GM12864 (cell line): ENCODE measurements around the gene SPON1.

Experiments used
- DNase-seq: peaks from one replicate; pipeline ENCODE4 v3.0.0-alpha.2; 2011; ENCODE audit warnings: low read depth
- H3K4me3 ChIP-seq: 2 replicates; pipeline ENCODE4 v1.5.1; 2011; ENCODE audit warnings: mild to moderate bottlenecking, low read depth, low read length, control low read depth
- TF ChIP-seq, protein P1 (sequence below): IDR thresholded peaks from 2 replicates; pipeline ENCODE4 v1.5.1; 2011; ENCODE audit warnings: low read depth, mild to moderate bottlenecking, moderate library complexity, low read length, control low read depth, inconsistent platforms; ENCODE audit errors: missing control alignments

SPON1 gene

DNA sequence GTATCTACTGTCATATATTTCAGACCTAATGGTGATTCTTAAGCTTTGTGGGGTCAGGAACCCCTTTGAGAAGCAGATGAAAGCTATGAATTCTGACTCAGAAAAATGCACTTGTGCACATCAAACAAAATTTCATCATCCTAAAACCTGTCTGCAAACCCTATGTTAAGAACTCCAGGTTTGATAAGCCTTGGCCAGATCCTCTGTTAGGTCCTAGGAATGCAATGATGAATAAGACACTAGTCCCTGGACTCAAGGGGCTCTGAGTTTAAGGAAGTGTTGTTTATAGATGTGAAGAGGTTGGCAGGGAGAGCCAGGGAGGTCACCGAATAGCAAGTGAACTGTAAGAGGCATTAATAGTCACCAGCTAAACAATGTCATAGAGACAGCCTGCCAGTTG lies 103.2 kb downstream of the SPON1 start:
- TF ChIP-seq, protein P1, sequence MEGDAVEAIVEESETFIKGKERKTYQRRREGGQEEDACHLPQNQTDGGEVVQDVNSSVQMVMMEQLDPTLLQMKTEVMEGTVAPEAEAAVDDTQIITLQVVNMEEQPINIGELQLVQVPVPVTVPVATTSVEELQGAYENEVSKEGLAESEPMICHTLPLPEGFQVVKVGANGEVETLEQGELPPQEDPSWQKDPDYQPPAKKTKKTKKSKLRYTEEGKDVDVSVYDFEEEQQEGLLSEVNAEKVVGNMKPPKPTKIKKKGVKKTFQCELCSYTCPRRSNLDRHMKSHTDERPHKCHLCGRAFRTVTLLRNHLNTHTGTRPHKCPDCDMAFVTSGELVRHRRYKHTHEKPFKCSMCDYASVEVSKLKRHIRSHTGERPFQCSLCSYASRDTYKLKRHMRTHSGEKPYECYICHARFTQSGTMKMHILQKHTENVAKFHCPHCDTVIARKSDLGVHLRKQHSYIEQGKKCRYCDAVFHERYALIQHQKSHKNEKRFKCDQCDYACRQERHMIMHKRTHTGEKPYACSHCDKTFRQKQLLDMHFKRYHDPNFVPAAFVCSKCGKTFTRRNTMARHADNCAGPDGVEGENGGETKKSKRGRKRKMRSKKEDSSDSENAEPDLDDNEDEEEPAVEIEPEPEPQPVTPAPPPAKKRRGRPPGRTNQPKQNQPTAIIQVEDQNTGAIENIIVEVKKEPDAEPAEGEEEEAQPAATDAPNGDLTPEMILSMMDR, result no peak
- H3K4me3 ChIP-seq, result no peak overlapping the region
- DNase-seq, result no peak

- TF ChIP-seq, protein P1, result no peak
- no peak overlapping the region for H3K4me3 ChIP-seq
- no peak for DNase-seq
Measured at GRCh38 chr11:14067686-14068085, 105.2 kb downstream of the SPON1 start.

DNA sequence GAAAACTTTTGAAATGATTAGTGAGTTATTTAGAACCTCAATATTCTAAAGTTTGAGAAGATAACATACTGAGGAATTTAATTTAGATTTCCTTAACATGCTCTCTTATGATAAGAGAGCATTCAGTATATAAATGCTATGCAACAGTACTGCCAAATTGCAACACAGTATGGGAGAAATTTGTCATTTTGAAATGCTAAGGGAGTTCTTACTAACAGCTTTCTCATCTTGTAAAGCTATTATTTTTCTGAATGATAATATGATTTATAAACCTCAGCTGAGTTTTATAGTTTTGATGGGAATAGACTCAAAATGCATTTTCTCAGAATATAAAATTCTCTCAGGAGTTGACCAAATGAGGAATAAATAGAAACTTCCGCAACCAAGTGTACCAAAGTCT lies 108.4 kb downstream of the SPON1 start:
- TF ChIP-seq, protein P1, result no peak
- DNase-seq, result no peak
- H3K4me3 ChIP-seq, result no peak overlapping the region

DNA sequence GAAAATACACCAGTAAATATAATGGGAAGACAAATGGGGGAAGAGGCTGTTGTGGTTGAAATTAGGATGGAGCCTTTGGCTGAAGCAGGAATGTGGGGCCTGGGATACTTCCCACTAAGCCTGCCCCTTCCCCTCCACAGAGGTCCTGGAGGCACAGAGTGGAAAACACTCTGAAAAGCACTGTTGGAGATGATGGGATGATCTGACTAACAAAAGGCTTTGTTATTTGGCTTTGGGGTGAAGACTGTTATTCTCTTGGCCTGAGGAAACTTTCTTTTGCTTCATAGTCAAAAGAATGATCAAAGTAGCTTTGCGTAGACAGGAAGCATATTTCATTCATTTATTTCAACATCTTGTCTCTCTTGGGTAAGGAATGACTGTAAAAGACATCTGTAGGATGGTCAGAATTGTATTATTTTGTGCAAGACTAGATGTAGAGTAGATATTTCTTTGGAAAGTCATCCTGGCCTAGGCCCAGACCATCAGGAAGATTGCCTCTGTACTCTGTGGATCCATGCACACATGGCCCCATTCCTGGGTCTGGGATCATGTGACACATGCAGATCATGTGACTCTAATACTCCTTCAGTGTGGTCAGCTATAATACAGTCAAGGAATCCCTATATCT lies 111.4 kb downstream of the SPON1 start:
- no peak overlapping the region for H3K4me3 ChIP-seq
- TF ChIP-seq, protein P1, result no peak
- DNase-seq, result no peak

- no peak overlapping the region for H3K4me3 ChIP-seq
- TF ChIP-seq, protein P1, result no peak
- no peak for DNase-seq
Measured at GRCh38 chr11:14075118-14076078, 112.9 kb downstream of the SPON1 start.

DNA sequence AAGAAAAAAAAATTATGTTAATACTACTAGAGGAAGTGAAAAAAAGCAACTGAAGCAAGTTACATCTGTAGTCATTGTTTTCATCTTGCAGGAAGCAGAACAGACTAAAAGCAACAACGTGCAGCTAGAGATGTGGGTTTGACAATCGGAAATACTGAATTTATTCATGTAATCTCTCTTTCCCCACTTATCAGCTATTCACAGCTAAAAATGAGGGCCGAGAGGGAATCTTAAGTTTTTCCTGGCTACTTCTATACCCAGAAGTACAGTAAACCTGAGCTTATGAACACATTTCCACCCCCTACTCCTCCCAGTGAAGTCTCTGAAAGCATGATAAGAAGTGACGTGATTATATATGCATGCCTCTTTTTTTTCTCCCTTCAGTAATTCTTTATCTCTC lies 116.5 kb downstream of the SPON1 start:
- DNase-seq, result no peak
- TF ChIP-seq, protein P1, result no peak
- H3K4me3 ChIP-seq, result no peak overlapping the region
